ENCODE measurements around the gene CYTH1.

CYTH1 gene

DNA sequence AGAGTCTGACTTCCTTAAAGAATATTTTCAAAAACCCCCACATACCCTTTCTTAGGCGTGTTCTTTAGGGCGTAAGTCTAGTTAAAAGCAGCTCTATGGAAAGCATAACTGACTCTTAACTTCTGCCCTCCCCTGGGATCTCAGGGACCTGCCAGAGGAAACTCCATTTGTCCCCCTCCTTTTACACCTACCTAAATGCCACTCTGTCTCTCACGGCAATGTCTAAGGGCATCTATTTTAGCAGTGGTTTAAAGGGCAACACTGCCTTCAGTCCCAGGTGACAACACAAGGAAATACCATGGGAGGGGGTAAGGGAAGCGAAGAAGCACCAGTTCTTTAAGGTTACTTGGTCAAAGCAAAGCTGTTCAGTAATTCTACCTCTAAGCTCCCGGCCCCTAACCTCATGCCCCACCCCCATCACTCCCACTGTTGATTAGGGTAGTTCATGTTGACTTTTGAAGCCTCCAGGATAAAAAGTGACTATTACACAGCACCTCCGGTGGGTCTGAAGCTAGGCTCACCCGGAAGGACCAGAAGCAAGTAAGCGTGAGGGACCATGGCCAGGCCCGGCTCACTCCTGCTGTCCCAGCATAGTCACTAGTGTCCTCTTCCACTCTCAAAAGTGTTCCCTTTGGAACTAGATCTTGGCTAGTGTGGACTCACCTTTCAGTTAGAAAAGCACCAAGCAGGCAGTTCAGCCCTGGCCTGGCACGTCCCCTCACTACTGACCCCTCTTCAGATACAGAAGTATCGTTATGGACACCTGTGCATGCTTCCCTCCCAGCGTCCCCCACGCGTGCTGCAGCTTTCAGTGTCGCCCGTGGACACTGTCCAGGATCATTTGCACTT is 47.1 kb downstream of the CYTH1 start:
- DNase-seq (ENCODE audit: low read depth) = no peak

DNA sequence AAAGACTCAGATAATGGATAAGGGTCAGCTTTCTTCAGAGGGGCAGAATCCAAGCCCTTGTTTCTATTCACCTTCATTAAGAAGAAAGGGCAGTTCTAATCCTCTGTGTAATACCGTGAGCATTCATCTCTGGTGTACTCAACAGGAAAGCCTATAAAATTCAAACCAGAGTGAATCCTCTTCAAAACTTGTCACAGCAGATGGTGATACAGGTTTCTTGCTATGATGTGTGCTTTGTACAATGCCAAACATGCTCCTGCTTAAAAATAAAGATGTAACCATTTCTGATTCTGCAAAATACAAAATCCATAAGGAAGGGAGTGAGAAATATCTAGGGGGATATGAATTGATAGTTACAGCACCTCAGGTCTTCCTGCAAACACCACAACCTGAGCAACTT is 49.7 kb downstream of the CYTH1 start:
- no peak for DNase-seq (ENCODE audit: low read depth)

DNA sequence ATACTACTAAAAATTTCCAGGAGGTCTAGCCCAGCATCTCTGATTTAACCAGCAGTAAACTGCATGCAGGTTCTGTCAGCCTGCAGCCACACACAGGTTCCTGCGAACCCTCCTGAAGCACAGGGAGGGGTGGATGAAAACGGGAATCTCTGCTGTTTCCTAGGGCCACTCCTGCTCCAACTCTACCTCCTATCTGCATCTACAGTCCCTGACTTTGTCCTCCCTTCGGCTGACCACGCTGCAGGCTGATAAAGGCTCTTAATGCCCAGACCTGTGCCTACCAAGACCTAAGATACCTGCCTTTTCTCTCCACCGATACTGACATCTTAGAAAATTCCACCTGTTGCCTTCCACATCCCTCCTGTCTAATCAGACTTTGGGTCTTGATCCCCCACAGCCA is 50.2 kb downstream of the CYTH1 start:
- DNase-seq (ENCODE audit: low read depth) = no peak

DNA sequence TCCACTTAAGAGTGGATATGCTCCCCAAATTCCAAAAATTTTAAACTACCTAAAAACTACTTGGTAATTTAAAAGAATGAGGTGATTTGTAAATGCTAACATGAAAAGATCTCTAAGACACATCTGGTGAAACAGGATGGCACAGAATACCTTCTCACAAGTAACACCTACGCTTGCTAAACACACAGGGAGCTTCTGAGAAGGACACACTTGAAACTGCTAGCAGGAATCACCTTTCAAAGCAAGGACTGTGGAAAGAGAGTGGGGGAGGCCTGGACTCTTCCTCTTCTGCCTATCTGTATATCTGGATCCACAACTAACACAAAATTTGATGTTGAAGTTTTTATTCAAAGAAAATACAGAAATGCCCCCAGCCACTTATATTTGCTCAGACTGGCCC is 52.4 kb downstream of the CYTH1 start:
- DNase-seq (ENCODE audit: low read depth) = no peak

DNA sequence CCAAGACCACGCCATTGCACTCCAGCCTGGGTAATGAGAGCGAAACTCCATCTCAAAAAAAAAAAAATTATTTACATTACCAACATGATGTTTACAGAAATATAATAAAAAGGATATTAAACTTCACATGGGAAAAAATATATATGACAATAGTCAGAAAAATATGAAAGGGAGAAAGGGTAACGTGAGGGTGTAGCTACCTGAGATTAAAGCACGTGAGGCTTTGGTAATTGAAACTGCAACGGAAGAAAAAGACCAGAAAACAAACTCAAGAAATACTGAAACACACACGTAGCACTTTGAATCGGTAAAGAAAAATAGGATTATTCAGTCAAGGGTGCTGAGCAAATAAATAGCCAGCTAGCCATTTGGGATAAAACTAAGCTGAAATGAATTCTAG is 53.6 kb downstream of the CYTH1 start:
- no peak for DNase-seq (ENCODE audit: low read depth)

DNA sequence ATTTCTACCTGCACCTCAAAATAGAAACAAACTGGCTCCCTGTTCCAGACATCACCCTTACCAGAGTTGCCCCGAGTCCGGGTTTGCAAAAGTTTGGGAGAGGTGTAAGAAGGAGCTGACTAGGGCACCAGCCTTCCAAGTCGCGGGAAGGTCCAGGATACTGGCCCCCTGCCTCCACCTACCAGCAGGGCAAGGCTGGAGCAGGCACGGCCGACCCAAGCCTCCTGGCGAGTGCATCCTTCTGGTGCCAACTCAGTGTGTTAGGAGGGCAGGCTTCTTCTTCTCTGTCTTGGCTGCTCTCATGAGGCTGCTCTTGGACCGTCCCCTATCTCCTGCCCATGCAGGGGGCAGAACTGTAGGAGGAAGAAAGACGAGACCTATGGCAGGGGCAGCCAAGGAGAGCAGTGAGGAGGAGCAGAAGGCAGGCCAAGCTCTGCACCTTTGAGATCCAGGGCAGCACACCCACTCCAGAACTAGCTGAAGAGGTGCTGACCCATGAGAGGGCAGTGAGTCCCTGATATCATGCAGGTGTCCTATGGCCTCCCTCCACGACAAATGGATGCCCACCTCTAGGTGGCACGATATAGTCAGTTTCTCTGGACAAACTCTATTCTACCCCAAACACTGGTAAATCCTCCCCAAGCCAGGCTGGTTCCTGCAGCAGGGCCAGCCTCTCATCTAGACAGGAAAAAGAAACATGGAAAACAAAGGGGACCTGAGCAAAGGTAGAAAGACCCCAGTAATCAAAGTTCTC is 54.4 kb downstream of the CYTH1 start:
- DNase-seq (ENCODE audit: low read depth) = no peak

DNA sequence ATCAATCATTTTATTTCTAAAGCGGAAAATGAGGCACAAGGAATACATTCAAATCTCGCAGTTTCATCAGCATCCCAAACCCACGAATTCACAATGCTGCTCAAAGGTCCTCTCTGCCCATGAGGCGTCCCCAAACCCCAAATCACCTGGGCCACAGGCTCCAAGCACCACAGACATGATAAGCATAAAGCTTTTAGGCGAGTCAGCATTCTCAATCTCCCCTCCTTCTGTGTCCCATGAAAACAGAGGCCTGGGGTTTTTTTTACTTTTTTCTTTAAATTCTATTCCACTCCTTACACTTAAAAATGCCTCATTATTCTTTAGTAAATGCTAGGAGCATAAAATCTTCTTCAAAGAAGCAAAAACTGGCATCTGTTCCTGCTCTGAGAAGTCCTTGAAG is 55.0 kb downstream of the CYTH1 start:
- no peak for DNase-seq (ENCODE audit: low read depth)

DNA sequence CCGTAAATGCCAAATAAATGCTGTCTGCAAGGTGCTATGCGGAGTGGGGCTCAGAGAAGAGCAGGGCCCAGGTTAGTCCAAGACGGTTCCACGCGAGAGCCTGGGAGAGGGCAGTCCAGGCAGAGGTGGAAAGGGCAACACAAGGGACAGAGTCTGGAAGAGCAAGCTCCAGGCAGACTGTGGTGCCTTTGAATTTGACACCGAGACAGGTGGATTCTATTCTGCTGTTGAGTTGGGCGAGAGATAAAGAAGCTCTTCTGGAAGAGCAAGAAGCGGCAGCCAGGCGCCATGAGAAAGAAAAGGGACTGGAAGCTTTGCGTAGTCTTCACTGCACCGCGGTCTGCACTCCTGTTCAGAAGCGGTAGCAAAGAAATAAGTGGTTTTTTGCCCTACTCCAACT is 55.6 kb downstream of the CYTH1 start:
- DNase-seq (ENCODE audit: low read depth) = no peak

DNA sequence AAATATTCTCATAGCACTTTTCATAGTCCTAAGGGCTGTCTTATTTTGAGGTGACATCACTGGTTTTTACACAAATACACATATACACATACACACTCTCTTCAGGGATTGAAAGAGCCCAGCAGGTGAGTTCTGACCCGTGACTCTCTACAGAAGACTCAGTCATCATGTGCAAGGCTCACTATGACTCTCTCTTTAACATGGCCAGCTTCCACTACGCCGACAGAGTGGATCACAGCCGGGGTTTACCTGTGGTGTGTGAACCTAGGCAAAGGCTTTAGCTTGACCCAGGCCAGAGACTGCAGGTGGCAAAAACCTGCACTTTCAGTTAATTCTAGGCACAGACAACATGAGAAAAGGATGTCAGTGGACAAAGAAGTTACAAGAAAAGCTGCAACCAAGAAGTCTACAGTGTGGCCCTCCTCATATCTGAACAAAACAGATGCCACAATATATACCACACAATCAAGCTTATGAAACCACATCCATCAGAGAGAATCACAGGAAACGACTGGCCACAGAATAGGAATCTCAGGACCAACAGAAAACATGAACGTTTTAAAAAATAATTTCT is 56.5 kb downstream of the CYTH1 start:
- no peak for DNase-seq (ENCODE audit: low read depth)

DNA sequence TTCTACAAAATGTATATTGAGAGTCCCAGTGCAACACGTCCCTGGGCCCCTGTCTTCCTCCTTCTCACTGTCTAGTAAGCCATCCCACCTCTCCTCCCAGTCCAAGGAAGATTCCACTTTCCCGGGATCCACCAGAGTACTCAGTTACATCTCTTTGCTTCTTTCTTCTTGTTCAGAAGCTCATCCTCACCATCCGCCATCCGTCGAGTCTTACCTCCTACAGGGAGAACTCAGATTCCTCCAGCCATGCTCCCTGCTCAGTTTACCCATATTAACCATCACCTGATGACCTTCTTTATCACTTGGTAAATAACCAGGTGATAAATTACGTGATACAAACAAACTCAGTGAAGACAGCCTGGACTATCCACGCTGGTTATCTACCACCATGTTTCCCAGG is 57.1 kb downstream of the CYTH1 start:
- DNase-seq (ENCODE audit: low read depth) = no peak

DNA sequence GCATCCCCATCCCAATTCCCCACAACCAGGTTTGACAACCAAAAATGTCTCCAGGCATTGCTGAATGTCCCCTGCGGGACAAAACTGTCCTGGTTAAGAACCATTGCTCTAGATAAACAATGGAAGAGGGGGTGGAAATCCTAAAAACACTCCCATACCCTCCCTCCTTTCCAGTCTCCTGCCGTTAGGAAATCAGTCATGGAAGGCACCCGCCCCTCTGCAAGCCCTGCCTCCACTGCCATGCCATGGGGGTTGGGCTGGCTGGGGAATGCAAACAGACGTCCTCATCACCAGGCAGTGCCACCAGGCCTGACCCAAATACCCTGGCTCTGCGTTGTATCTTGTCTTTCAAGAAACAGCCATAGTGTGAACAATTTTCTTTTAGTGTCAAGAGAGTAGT is 57.5 kb downstream of the CYTH1 start:
- no peak for DNase-seq (ENCODE audit: low read depth)

DNA sequence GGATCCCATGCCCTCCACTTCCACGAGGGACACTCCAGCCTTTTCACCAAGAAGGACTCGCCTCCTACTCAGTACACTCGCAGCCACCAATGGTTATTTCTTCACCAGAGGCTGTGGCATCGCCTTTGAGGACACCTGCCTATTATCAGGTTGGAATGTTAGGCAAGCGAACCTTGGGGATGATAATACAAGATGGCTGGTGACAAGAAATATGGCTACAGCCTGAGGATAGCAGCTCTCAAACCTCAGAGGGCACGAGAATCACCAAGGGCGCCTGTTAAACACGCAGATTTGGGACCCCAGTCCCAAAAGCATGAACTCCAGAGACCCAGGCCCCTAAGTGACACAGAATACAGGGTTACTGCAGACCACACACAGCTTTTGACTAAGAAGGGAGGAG is 58.1 kb downstream of the CYTH1 start:
- no peak for DNase-seq (ENCODE audit: low read depth)

DNA sequence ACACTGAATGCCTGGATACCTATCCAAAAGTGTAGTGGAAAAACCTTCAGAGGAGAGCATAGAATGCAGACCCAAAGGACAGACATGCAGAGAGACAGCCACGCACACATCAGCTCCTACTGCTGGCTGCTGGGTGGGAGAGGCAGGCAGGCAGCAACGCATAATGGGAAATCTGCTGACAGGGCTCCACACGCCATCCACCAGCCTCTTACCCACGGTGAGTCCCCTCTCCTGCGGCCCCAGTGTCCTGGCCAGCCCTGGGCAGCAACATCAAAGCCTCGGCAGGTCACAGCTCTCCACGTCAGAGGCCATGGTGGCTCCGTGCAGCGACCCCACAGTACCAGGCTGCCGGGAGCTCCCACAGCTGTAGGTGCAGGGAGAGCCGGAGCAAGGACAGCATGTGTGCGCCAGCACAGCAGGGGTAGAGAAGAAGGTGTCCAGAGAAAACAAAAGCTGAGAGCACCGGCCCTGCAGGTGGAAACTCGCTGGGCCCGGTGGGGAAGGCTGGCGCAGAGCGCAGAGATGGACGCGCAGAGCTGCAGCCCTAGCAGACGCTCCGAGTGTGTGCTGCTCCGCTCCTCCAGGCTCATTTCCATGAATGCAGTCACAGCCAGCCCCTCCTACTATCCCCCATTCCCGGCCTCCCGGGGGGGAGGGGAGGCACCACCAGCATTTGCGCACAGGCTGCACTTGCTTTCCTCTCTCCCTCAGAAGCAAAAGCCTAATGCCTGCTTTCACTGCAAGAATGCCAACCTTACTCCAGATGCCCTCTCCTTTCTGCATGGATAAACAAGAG is 58.9 kb downstream of the CYTH1 start:
- DNase-seq (ENCODE audit: low read depth) = no peak

DNA sequence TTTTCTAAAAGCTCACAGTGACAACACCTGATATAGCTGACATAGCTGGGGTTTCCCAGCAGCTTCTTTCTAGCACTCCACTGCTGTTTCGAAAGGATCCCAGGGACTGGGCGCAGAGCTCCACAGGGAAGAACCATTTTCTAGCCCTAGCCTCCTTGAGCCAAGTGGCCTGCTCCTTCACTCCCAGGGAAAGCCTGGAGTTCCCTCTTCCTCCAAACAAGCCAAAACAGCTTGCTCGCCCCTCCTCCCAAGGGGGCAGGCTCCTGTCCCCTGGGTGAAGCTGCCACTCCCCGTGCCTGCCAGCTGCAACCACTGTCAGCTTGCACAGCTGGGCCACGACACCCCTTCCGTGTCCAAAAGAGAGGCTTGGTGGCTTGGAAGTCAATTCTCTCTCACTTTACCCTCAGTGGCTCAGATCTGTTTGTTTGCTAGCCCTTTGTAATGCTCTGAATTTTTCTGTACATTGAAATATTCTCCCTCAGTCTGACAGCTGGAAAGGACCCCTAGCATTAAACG is 59.8 kb downstream of the CYTH1 start:
- DNase-seq (ENCODE audit: low read depth) = no peak

DNA sequence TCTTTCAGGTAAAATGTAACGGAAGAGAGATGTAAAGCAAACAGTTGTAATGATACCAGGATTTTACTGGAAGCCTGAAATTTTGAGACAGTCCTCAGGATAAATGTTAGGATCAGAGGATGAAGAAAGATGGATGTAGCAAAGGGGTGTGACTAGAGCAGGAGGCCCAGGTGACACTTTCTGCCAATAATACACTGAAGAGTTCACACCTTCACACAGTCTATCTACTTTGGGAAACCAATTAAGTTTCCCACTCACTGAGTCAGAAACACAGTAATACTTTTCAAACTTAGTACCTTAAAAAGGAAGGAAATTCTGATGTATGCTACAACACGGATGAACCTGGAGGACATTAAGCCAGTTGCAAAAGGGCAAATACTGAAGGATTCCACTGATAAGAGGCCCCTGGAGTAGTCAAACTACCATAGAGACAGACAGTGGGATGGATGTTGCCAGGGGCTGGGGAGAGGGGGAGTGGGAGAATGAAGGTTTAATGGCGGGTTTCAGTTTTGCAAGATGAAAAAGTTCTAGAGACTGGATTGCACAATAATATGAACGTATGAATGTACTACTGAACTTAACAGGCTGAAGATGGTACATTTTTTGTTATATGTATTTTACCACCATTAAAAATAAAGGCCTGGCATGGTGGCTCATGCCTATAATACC is 62.3 kb downstream of the CYTH1 start:
- DNase-seq (ENCODE audit: low read depth) = no peak

DNA sequence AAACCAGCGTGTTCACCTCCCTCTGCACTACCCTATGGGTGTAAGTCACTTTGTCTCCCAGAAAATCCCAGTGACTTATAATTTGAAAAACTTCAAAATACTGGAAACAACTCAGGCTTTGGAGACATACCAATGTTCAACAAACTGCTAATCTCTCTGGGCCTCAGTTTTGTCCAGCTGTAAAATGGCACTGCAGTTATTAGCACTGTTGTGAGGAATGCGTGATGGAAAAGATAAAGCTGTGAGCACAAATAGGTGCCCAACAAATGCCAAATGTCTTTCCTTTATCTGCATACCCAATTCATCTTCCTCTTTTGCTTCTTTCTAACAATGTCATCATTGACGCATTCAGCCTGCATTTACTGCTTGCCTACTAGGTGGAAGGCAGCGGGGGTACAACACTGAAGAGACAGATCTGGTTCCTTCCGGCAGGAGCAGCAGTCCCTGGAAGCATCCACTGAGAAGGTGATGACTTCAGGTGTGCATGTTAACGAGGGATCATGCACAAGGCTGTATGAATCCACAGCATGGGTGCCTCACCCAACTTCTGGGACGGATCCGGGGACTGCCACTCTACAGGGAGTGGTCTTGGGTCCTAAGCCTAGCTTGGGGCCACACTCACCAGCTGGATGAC is 63.4 kb downstream of the CYTH1 start:
- no peak for DNase-seq (ENCODE audit: low read depth)

DNA sequence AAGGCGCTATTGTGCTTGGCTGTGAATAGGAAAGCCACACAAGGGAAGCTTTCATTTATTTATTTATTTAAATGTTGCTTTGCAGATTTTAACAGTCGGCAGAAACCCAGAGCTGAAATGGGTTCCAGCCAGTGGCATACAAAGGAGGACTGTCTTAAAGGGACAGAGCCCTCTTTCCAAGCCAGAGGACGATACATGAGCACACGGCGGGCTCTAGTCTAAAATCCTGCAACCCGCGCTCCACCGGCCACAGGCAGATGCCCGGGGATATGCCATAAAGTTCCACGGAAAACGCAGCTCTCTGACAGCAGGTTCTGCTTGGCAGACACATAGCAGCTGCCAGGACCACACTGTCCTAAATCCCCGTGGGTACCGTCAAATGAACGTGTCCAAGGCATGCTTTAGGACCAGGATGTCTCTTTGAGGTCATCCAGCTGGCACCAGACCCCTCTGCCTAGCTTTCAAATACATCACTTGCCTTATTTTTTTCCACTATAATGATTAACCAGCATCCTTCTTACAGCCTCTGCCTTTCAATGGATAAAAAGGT is 64.6 kb downstream of the CYTH1 start:
- DNase-seq (ENCODE audit: low read depth) = no peak

DNA sequence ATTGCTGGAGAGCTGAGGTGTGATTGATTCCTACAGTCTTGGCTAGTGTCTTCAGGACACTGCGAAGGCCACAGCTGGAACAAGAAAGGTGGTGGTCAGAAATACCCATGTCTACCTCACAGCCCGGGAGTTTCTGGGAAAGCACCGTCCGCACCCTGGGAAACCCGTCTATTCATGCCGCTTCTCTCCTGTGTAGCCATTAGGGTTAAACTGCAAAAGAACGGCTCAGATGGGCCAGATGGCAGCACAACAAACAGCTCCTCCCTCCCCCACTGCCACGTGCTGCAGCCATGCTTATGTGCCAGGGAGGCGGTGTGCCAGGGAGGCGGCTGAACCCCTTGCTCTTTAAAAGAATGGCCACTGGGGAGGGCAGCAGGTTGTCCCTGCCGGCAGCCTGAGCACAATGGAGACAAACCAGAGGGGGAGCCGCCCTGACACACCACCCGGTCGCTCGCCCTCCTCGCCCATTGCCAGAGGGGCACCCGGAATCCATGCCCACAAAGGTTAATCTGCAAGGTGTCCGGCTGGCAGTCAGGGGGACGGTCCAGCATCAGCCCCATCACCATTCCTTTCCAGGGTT is 65.2 kb downstream of the CYTH1 start:
- DNase-seq (ENCODE audit: low read depth) = no peak

DNA sequence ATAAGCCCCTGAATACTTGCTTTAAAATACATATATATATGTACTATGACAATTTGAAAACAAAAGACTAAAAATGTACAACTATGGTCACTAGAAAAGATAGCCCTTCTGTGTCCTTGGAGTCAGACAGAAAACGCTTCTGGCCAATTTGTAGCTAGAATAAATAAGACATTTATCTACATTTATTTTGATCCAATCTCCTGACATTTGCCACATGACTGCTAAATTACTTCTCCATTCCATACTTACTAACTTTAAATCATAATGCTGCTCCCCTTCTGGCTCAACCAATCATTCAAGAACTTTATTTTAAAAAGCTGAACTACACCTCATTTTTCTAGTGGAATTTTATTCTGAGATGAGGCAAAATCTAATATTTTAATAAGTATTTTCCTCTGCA is 65.8 kb downstream of the CYTH1 start:
- no peak for DNase-seq (ENCODE audit: low read depth)

DNA sequence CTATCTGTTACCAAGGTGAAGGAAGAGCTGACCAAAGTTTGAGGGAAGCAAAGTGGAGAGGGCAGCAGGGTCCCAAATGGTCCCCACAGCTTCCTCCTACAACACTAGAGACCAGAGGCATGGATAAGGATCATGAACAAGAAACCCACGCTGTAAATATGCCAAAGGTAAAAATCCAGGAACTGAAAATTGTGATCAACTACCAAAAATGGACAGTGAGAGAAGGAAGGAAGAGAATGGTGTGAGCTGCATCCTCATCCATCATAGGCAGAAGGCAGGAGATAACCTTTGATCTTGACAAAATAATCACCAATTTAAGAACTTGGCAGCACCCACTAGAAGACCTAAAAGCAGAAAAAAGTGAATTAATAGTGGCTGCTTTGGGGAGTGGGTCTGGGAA is 66.2 kb downstream of the CYTH1 start:
- DNase-seq (ENCODE audit: low read depth) = no peak
